ENCODE data around the gene RGS14.

DNA sequence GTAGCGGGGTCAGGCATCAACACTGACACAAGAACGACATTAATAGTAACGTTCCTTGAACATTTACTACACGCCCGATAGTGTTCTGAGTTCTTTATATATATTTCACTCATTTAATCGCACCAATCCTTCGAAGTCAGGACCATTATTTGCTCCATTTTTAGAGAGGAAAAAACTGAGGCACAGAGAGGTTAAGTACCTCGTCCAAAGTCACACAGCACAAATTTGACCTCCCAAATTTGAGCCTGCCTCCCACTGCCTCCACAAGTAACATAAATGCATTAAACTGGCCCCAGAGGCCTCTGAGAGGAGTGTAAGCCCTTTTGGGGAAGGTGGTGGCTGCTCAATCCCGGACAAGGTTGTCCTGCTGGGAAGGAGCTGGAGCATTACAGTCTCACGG is 5.8 kb downstream of the RGS14 start:
- no peak for TF ChIP-seq SP1 (IDR thresholded peaks at IDR 0.05; ENCODE audit: low read depth)
- TF ChIP-seq, protein P1, sequence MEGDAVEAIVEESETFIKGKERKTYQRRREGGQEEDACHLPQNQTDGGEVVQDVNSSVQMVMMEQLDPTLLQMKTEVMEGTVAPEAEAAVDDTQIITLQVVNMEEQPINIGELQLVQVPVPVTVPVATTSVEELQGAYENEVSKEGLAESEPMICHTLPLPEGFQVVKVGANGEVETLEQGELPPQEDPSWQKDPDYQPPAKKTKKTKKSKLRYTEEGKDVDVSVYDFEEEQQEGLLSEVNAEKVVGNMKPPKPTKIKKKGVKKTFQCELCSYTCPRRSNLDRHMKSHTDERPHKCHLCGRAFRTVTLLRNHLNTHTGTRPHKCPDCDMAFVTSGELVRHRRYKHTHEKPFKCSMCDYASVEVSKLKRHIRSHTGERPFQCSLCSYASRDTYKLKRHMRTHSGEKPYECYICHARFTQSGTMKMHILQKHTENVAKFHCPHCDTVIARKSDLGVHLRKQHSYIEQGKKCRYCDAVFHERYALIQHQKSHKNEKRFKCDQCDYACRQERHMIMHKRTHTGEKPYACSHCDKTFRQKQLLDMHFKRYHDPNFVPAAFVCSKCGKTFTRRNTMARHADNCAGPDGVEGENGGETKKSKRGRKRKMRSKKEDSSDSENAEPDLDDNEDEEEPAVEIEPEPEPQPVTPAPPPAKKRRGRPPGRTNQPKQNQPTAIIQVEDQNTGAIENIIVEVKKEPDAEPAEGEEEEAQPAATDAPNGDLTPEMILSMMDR (IDR thresholded peaks at IDR 0.05 in 2 of 3, conservative IDR thresholded peaks at IDR 0.05 in 1 of 3; ENCODE audit: borderline replicate concordance in 1 of 3, insufficient read depth in 1 of 3, low read depth in 2 of 3, low read length in 2 of 3): no peak
- no peak for TF ChIP-seq SRF (IDR thresholded peaks at IDR 0.05; ENCODE audit: low read depth)
- TF ChIP-seq EZH2 (IDR thresholded peaks at IDR 0.05): no peak
- TF ChIP-seq POLR2A (IDR thresholded peaks at IDR 0.05; ENCODE audit: borderline replicate concordance, extremely low read depth, insufficient read depth, insufficient read length): no peak
- TF ChIP-seq EZH2phosphoT487 (IDR thresholded peaks at IDR 0.05; ENCODE audit: borderline replicate concordance): no peak
- TF ChIP-seq RAD21 (IDR thresholded peaks at IDR 0.05; ENCODE audit: low read depth): no peak
- no peak for TF ChIP-seq SIN3A (IDR thresholded peaks at IDR 0.05; ENCODE audit: low read depth)
- TF ChIP-seq JUND (IDR thresholded peaks at IDR 0.05): no peak
- TF ChIP-seq POLR2AphosphoS5 (IDR thresholded peaks at IDR 0.05; ENCODE audit: low read depth, low read length): no peak
- TF ChIP-seq, protein P2, sequence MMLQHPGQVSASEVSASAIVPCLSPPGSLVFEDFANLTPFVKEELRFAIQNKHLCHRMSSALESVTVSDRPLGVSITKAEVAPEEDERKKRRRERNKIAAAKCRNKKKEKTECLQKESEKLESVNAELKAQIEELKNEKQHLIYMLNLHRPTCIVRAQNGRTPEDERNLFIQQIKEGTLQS (IDR thresholded peaks at IDR 0.05): no peak
- TF ChIP-seq CEBPB (IDR thresholded peaks at IDR 0.05; ENCODE audit: low read depth): no peak
- no peak for TF ChIP-seq ZNF274 (IDR thresholded peaks at IDR 0.05; ENCODE audit: low read depth, low read length)
- no peak for TF ChIP-seq ELF1 (IDR thresholded peaks at IDR 0.05; ENCODE audit: borderline replicate concordance, low read depth)

Data from HCT116 (cell line).